Natural killer cell (primary cell): ENCODE data around the gene LHFPL3. TPM values are rescaled to one million over a fixed set of nuclear protein-coding genes. Genes with fewer than 3 reads are reported as not detected.

Experiments
- ATAC-seq, 3 donors: fragments of 150-1000 bp in 2 of 3; fragments of 200-7000 bp in 1 of 3; cut with Tn5 transposase; 1 replicate in 1 of 3; 2 replicates in 2 of 3; pipeline ENCODE4 v1.10.0; 2021; ENCODE audit warnings: mild to moderate bottlenecking in 2 of 3, moderate library complexity in 2 of 3
- DNase-seq, 2 donors: peaks; one replicate each; pipeline versions ENCODE4 v3.0.0 to v3.0.0-alpha.2; 2013 to 2021; ENCODE audit warnings: mixed read lengths in 1 of 2
- H3K27ac ChIP-seq: one replicate; pipeline ENCODE4 v1.5.1; 2013; ENCODE audit warnings: mild to moderate bottlenecking, low read length
- H3K27me3 ChIP-seq: one replicate; pipeline ENCODE4 v1.6.1; 2013; ENCODE audit warnings: low read length; ENCODE audit not compliant: control insufficient read depth, insufficient read depth
- H3K36me3 ChIP-seq: one replicate; pipeline ENCODE4 v1.6.1; 2013; ENCODE audit warnings: low read length; ENCODE audit not compliant: control insufficient read depth, insufficient read depth
- H3K4me1 ChIP-seq: one replicate; pipeline ENCODE4 v1.6.1; 2013; ENCODE audit warnings: low read length; ENCODE audit not compliant: control insufficient read depth, insufficient read depth
- H3K4me3 ChIP-seq: one replicate; pipeline ENCODE4 v1.5.1; 2013; ENCODE audit warnings: low read length
- H3K9me3 ChIP-seq: one replicate; pipeline ENCODE4 v1.6.1; 2013; ENCODE audit warnings: low read length; ENCODE audit not compliant: control insufficient read depth, insufficient read depth
- H3K27ac Mint-ChIP-seq, 2 donors: one replicate each; pipeline ENCODE4 v1.8.0; 2022; ENCODE audit warnings: mild to moderate bottlenecking in 2 of 2, mixed read lengths in 2 of 2, moderate library complexity in 1 of 2
- H3K27me3 Mint-ChIP-seq, 2 donors: one replicate each; pipeline ENCODE4 v1.8.0; 2022; ENCODE audit warnings: low read depth in 2 of 2, mixed read lengths in 2 of 2
- H3K36me3 Mint-ChIP-seq: one replicate; pipeline ENCODE4 v1.8.0; 2022; ENCODE audit warnings: mixed read lengths
- H3K4me1 Mint-ChIP-seq, 2 donors: one replicate each; pipeline ENCODE4 v1.8.0; 2022; ENCODE audit warnings: mixed read lengths in 2 of 2
- H3K4me3 Mint-ChIP-seq: one replicate; pipeline ENCODE4 v1.8.0; 2022; ENCODE audit warnings: mild to moderate bottlenecking, moderate library complexity, mixed read lengths
- H3K9me3 Mint-ChIP-seq, 2 donors: one replicate each; pipeline ENCODE4 v1.8.0; 2022; ENCODE audit warnings: mixed read lengths in 2 of 2
- WGBS: methylation state at CpG from one replicate; pipeline ENCODE4 v1.1.7; 2013; ENCODE audit warnings: missing lambda C conversion rate; ENCODE audit not compliant: insufficient coverage; 5-methylcytosine and 5-hydroxymethylcytosine counted together
- intact Hi-C: fragments of 100-400 bp; cut with micrococcal nuclease; formaldehyde crosslinking; loops from one replicate; pipeline ENCODE4 v1.14.2; 2022
- total RNA-seq, 4 donors: library from RNA; stranded (reverse); fragments of 120-200 nt in 1 of 4; gene quantifications; one replicate each; pipeline versions ENCODE4 v1.2.3 to v1.2.4, GENCODE V29; 2013 to 2022
- TF ChIP-seq, protein P1 (sequence below): fragments of 200-600 bp; IDR thresholded peaks from one replicate; pipeline ENCODE4 v1.8.0; 2022; ENCODE audit warnings: antibody characterized with exemption

The LHFPL3 gene
- total RNA-seq, 3 donors from 2014 or later (not counting 1 experiment from before 2014, with no cell fraction given): not detected

DNA sequence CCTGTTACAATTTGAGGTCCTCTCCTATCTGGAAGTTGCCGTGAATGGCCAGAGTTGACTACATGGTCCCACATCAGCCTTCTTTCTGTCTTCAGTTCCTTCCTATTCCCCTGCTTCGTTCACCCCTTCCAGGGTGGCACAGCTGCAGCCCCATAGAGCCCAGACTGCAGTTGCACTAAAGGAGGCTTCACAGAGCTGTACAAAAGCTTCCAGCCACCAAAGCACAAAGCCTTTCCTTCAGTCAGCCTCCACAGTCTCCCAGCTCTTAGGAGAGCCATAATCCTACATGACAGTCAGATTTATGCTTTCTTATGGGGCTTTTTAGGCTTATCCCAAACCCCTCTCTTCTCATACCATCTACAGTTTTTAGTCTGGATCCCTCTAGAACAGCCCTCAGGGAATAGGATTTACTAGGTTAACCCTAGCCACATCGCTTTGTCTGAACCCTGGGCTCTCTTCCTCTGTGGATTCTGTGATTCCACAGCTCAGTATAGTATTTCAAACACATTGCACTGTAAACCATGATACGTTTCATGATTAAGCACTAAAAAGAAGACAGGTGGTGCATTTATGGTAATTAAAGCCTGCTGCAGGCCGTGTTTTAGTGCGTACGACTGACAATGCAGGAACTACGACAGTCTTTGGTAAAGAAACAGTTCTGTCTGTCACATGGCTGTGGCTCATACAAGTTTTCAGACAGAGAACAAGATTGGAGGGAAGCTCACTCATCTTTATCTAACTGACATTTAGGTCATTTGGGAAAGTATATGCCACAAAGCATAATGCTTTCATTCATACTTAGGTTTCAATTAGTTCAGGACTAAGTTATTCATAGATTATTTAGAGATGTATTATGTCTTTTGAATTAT is 477.3 kb downstream of the LHFPL3 start:
- no peak overlapping the region for H3K4me3 Mint-ChIP-seq
- TF ChIP-seq, protein P1, sequence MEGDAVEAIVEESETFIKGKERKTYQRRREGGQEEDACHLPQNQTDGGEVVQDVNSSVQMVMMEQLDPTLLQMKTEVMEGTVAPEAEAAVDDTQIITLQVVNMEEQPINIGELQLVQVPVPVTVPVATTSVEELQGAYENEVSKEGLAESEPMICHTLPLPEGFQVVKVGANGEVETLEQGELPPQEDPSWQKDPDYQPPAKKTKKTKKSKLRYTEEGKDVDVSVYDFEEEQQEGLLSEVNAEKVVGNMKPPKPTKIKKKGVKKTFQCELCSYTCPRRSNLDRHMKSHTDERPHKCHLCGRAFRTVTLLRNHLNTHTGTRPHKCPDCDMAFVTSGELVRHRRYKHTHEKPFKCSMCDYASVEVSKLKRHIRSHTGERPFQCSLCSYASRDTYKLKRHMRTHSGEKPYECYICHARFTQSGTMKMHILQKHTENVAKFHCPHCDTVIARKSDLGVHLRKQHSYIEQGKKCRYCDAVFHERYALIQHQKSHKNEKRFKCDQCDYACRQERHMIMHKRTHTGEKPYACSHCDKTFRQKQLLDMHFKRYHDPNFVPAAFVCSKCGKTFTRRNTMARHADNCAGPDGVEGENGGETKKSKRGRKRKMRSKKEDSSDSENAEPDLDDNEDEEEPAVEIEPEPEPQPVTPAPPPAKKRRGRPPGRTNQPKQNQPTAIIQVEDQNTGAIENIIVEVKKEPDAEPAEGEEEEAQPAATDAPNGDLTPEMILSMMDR: no peak
- DNase-seq (no peak), ATAC-seq (no peak)
- Histone ChIP-seq H3K4me3 (no peak overlapping the region), H3K27ac (no peak overlapping the region), H3K27me3 (no peaks in the 10 kb centered on the region), H3K4me1 (no peaks in the 10 kb centered on the region), H3K9me3 (no peaks in the 10 kb centered on the region), H3K36me3 (no peaks in the 10 kb centered on the region)
- H3K27ac Mint-ChIP-seq: no peak overlapping the region
- no peaks in the 10 kb centered on the region for H3K9me3 Mint-ChIP-seq
- no peaks in the 10 kb centered on the region for H3K4me1 Mint-ChIP-seq
- H3K27me3 Mint-ChIP-seq: peaks cover 17 to 54% of the 10 kb centered on the region in 2 donors
- no peaks in the 10 kb centered on the region for H3K36me3 Mint-ChIP-seq
- intact Hi-C loops: no loop called here
- WGBS: 83% methylated on average over 8 of the region's 8 CpGs

DNA sequence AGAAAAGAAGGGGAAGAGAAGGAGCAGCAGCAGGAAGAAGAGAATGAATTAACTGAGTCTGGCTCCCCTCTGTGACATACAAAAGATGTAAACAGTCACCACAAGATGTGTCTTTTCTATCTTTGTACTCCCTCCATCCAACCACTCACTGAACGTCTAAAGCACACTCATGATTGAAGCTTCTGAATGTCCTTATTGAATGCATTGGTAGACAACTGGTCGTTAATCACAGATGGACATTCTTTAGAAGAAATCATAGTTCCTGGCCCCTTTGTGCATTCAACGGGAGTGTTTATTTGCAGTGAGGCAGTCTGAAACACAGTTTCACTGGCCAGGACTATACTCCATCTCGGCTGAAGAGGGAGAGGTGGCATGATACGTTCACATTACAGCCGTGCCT is 479.3 kb downstream of the LHFPL3 start:
- H3K4me3 ChIP-seq: no peak overlapping the region
- peaks cover 20 to 60% of the 10 kb centered on the region in 2 donors for H3K27me3 Mint-ChIP-seq
- no peaks in the 10 kb centered on the region for H3K9me3 Mint-ChIP-seq
- H3K27me3 ChIP-seq: no peaks in the 10 kb centered on the region
- WGBS: 75% methylated on average over 6 of the region's 6 CpGs
- no peak for ATAC-seq
- H3K4me1 Mint-ChIP-seq: no peaks in the 10 kb centered on the region
- H3K36me3 ChIP-seq: no peaks in the 10 kb centered on the region
- H3K4me3 Mint-ChIP-seq: no peak overlapping the region
- no peaks in the 10 kb centered on the region for H3K4me1 ChIP-seq
- no peak overlapping the region for H3K27ac Mint-ChIP-seq
- H3K9me3 ChIP-seq: no peaks in the 10 kb centered on the region
- intact Hi-C loops: no loop called here
- H3K27ac ChIP-seq: no peak overlapping the region
- no peaks in the 10 kb centered on the region for H3K36me3 Mint-ChIP-seq
- DNase-seq: no peak
- TF ChIP-seq, protein P1: no peak

DNA sequence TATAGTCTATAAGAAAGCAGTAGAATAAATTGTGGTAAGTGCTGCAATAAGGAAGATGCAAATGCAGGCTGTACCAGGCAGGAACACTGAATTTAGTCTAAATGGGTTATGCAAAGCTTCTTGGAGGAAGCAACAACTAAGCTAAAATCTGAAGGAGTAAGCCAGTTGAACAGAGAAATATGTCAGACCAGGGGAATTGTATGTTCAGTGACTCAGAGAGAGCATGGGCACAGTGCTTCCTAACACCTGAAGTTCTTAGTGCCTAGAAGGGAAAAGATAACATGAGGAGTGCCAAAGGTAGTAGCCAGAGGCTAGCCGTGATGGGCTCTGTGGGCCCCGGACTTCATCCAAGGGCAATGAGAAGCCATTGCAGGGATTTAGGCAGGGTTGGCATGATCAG is 481.5 kb downstream of the LHFPL3 start:
- 92% methylated on average over 2 of the region's 2 CpGs for WGBS
- no peak for ATAC-seq
- H3K4me1 Mint-ChIP-seq: no peaks in the 10 kb centered on the region
- Histone ChIP-seq H3K36me3 (no peaks in the 10 kb centered on the region), H3K9me3 (no peaks in the 10 kb centered on the region), H3K4me3 (no peak overlapping the region), H3K4me1 (no peaks in the 10 kb centered on the region), H3K27ac (no peak overlapping the region), H3K27me3 (no peaks in the 10 kb centered on the region)
- no peaks in the 10 kb centered on the region for H3K9me3 Mint-ChIP-seq
- no peaks in the 10 kb centered on the region for H3K36me3 Mint-ChIP-seq
- no peak overlapping the region for H3K27ac Mint-ChIP-seq
- H3K27me3 Mint-ChIP-seq: peaks cover 13 to 44% of the 10 kb centered on the region in 2 donors
- TF ChIP-seq, protein P1: no peak
- no peak overlapping the region for H3K4me3 Mint-ChIP-seq
- no peak for DNase-seq
- intact Hi-C loops: no loop called here
